Adipocyte (in vitro differentiated cells): ENCODE results near the gene BRAT1.

ENCODE experiments used
- DNase-seq: peaks from one replicate; pipeline ENCODE4 v3.0.0-alpha.2; 2015; ENCODE audit warnings: low read depth
- H3K27me3 ChIP-seq: replicated peaks from 2 replicates; pipeline ENCODE4 v1.7.0; 2013; ENCODE audit warnings: mild to moderate bottlenecking, low read length, moderate library complexity; ENCODE audit not compliant: control insufficient read depth, insufficient read depth
- H3K36me3 ChIP-seq: 2 replicates; pipeline ENCODE4 v1.7.0; 2013; ENCODE audit warnings: low read length, mild to moderate bottlenecking, moderate library complexity; ENCODE audit not compliant: control insufficient read depth, insufficient read depth, severe bottlenecking
- H3K4me1 ChIP-seq: 2 replicates; pipeline ENCODE4 v1.7.0; 2013; ENCODE audit warnings: mild to moderate bottlenecking, low read length, moderate library complexity; ENCODE audit not compliant: control insufficient read depth, insufficient read depth
- H3K4me3 ChIP-seq: 2 replicates; pipeline ENCODE4 v1.7.0; 2013; ENCODE audit warnings: mild to moderate bottlenecking, low read length, moderate library complexity
- H3K9ac ChIP-seq: 2 replicates; pipeline ENCODE4 v1.7.0; 2013; ENCODE audit warnings: mild to moderate bottlenecking, low read length, moderate library complexity
- H3K9me3 ChIP-seq: 2 replicates; pipeline ENCODE4 v1.7.0; 2013; ENCODE audit warnings: mild to moderate bottlenecking, low read length, moderate library complexity; ENCODE audit not compliant: control insufficient read depth

BRAT1 gene

DNA sequence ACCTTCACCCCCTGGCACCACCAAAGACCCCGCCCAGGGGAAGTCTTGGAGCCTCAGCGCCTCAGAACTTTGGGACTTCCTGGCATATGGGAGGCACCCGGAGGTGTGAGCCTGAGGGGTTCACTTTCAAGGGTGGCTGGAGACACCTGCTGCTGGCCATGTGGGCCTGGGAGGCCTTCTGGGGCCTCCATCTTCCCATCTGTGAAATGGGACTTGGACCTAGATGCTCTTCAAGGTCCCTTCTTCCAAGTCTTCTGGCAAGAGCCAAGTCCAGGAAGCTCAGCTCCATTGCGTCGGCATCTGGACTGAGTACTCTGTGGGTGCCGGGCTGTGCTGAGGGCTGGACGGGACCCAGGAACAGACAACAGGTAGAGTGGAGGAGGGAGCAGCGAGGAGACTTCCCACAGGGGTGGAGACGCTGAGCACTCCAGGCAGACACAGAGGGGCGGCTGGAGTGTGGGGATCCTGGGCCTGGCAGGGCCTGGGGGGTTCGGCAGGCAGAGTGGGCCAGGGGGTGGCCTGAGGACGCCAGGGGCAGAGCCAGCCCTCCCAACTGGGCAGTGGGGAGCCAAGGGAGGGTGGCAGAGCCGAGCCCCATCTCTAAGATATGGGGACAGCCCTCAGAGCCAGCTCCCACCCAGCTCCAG, 45.1 kb downstream of the BRAT1 start:
- H3K4me3 ChIP-seq, result no peak overlapping the region

DNA sequence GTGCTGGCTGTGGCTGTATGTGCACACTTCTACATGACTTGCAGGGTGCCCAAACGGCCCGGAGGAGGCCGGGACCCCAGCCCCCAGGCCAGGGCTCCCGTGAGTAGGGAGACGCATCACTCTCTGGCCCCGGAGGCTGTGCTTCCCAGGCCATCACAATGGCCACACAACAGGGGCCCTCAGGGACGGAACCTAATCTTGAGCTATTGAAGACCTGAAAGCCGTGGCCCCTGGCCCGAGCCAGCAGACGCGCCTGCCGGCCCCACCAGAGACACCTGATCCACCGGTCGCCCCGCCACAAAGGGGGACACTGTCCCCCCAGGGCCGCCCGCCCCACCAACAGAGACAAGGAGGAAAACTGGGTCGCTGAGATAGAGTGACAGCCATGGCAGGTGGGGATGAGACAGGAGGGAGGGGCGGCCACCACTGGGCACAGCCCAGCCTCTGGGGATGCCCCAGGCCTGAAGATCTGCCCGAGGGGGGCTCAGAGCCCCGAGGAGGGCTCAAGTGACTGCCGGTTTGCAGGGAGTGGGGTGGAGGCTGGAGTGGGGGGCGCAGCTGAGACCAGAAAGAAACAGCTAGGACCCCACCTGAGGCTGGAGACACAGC, 45.9 kb downstream of the BRAT1 start:
- H3K36me3 ChIP-seq, result no peaks in the 10 kb centered on the region
- H3K4me3 ChIP-seq, result no peak overlapping the region
- no peak overlapping the region for H3K9ac ChIP-seq
- peaks cover 3% of the 10 kb centered on the region for H3K27me3 ChIP-seq
- no peak for DNase-seq
- no peaks in the 10 kb centered on the region for H3K9me3 ChIP-seq
- peaks cover 14% of the 10 kb centered on the region for H3K4me1 ChIP-seq

More for the DNA sequence above, 45.1 kb downstream of the BRAT1 start:
- Histone ChIP-seq H3K36me3 (no peaks in the 10 kb centered on the region), H3K27me3 (peaks cover 4% of the 10 kb centered on the region), H3K4me1 (peaks cover 14% of the 10 kb centered on the region), H3K9ac (no peak overlapping the region), H3K9me3 (no peaks in the 10 kb centered on the region)
- no peak for DNase-seq

DNA sequence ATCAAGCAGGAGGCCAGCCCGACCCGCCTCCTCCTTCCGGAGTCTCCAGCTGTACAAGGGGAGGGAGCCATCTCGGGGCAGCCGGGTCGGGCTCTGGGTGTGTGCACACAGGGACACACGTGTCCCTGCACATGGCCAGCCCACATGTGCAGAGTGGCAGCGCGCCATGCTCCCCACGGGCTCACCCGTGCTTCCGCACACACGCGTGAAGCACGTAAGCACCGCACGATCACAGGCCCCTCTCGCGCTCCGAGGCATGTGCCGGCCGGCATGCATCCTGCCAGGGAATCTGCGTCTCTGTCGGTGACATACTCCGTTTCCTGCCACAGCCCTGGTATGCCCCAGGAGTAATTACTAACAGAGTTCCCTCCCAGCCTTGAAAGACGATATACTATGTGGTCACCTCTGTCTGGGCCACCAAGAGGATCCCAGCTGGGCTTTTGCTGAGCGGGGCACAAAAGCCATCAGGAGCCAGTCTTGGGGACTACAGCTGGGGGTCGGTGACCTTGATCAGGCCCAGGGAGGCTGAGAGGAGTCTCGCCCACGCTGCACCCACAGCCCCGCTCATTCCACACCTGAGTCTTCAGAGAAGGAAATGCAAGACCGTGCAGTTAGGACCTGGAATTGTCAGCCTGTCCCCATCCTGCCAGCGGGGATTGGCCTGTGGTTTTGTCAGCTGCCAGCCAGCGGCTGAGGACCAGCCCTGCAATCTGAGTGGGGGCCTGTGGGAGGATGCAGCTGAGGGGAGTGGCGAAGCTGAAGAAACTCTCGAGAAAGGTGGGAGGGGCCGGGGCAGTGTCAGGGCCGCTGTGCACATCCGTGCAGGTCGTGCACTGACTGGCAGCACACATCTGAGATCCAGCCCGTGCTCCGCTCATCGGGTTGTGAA, 46.8 kb downstream of the BRAT1 start:
- H3K9me3 ChIP-seq, result no peaks in the 10 kb centered on the region
- H3K9ac ChIP-seq, result no peak overlapping the region
- no peaks in the 10 kb centered on the region for H3K36me3 ChIP-seq
- peak overlapping the region; percentile 19 for H3K4me3 ChIP-seq
- peak; percentile 65 for DNase-seq
- H3K4me1 ChIP-seq, result peaks cover 17% of the 10 kb centered on the region
- H3K27me3 ChIP-seq, result no peaks in the 10 kb centered on the region

DNA sequence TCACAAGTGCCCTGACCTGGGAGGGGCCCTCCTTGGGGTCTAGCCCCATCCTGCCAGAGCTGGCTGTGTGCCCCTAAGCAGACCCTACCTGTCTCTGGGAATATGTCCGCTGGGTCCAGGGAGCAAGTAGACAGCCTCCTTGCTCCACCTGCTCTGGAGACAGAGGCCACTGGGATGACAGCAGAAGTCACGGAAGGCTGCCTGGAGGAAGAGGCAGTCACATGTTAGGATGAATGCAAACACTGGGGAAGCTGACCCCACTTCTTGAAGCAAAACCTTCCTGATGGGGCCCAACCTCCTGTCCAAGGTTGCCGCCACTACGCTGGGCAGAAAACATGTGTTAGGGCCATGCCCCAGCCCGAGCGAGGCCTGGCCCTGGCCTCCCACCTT, 47.4 kb downstream of the BRAT1 start:
- no peaks in the 10 kb centered on the region for H3K27me3 ChIP-seq
- H3K4me3 ChIP-seq, result no peak overlapping the region
- H3K36me3 ChIP-seq, result no peaks in the 10 kb centered on the region
- no peak overlapping the region for H3K9ac ChIP-seq
- peaks cover 21% of the 10 kb centered on the region for H3K4me1 ChIP-seq
- no peak for DNase-seq
- H3K9me3 ChIP-seq, result no peaks in the 10 kb centered on the region

DNA sequence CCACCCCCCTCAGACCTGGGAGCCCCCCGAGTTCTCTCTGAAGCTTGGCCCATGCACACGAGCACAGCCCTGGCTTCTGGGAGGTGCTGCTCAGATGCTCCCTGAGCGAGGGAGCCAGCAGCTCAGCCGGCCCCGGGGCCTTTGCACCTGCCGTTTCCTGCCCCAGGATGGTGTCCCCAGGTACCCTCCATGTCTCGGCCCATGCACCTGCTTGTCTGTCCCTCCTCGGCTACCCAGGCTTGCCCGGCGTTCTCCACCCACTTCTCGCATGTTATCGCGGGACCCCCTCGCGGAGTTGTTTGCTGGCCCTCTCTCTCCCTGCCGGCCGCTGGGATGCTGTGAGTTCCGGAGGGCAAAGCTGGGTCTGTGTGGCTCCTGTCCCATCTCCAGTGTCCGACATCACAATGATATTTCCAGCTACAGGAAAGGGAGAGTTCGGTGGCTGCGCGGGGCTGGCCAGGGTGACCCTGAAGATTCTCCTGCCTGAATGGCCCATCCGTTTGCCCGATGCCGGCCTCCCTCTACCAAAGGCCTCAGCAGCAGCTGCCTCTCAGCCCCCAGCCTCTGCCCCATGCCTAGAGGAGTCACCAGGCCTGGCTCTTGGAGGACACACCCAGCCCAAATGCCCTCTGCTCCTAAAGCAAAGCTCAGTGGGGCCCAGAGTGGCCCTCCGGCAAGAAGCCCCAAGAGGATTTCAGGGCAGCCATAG, 48.0 kb downstream of the BRAT1 start:
- Histone ChIP-seq H3K4me3 (no peak overlapping the region), H3K9ac (no peak overlapping the region), H3K9me3 (no peaks in the 10 kb centered on the region), H3K27me3 (no peaks in the 10 kb centered on the region), H3K36me3 (no peaks in the 10 kb centered on the region), H3K4me1 (peaks cover 21% of the 10 kb centered on the region)
- no peak for DNase-seq

DNA sequence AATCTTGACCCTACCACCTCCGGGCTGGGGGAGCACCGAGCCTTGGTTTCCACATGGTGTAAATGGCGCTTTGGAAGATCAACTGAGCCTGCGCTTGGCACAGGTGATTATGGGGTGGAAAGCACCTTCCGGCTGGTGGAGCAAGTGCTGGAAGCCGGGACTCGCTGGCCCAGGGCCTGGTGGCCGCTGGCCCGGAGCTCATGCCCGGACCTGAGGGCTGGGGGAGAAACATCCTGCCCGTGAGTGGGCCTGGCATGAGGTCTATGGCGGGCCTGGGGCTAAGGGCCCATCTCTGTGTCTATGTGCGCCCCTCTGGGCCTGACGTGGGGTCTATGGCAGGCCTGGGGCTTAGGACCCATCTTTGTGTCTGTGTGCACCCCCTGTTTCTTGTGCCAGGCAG, 49.9 kb downstream of the BRAT1 start:
- Histone ChIP-seq H3K27me3 (no peaks in the 10 kb centered on the region), H3K4me3 (no peak overlapping the region), H3K9ac (no peak overlapping the region), H3K9me3 (no peaks in the 10 kb centered on the region), H3K4me1 (peaks cover 21% of the 10 kb centered on the region), H3K36me3 (no peaks in the 10 kb centered on the region)
- DNase-seq, result no peak

GRCh38 chr7:2504889-2505375, 50.4 kb downstream of the BRAT1 start:
- DNase-seq, result no peak
- no peaks in the 10 kb centered on the region for H3K9me3 ChIP-seq
- no peak overlapping the region for H3K9ac ChIP-seq
- no peak overlapping the region for H3K4me3 ChIP-seq
- H3K27me3 ChIP-seq, result no peaks in the 10 kb centered on the region
- H3K4me1 ChIP-seq, result peaks cover 21% of the 10 kb centered on the region
- H3K36me3 ChIP-seq, result no peaks in the 10 kb centered on the region

DNA sequence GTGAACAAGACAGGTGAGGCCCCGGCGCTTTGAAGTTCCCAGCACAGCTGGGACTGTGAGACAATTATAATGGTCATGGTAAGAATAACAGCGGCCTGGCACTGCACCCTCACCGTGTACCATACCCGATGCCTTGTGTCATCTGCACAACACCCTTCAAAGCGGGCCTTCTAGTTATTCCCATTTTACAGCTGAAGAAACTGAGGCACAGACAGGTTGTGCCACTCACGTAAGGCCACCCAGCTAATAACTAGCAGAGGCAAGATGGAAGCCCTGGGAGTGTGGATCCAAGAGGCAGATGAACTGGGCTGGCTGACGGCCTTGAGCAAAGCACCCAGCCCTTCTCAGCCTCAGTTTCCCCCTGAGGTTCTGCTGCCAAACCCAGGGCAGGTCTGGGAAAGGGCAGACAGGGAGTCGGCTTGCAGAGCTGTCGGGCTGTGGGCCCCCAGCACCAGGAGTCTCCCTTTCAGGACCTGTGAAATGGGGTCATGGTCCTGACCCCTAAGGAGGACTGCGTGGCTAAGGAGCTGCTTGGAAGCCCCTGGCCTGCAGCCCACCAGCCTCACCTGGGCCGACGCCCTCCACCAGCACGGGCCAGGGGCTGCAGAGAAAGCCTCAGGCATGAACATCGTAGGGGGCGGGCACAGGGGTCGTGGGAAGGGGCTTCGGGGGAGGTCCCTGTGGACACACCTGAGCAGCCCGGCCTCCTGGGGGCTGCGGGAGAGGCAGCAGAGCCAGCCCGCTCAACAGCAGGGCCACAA, 51.0 kb downstream of the BRAT1 start:
- H3K4me3 ChIP-seq, result no peak overlapping the region
- no peaks in the 10 kb centered on the region for H3K27me3 ChIP-seq
- no peak for DNase-seq
- no peak overlapping the region for H3K9ac ChIP-seq
- no peaks in the 10 kb centered on the region for H3K36me3 ChIP-seq
- H3K9me3 ChIP-seq, result no peaks in the 10 kb centered on the region
- peaks cover 21% of the 10 kb centered on the region for H3K4me1 ChIP-seq

- Histone ChIP-seq H3K27me3 (no peaks in the 10 kb centered on the region), H3K36me3 (no peaks in the 10 kb centered on the region), H3K9me3 (no peaks in the 10 kb centered on the region), H3K4me1 (peaks cover 15% of the 10 kb centered on the region), H3K4me3 (no peak overlapping the region), H3K9ac (no peak overlapping the region)
- DNase-seq, result no peak
Observed at GRCh38 chr7:2503056-2503941, 52.0 kb downstream of the BRAT1 start.

DNA sequence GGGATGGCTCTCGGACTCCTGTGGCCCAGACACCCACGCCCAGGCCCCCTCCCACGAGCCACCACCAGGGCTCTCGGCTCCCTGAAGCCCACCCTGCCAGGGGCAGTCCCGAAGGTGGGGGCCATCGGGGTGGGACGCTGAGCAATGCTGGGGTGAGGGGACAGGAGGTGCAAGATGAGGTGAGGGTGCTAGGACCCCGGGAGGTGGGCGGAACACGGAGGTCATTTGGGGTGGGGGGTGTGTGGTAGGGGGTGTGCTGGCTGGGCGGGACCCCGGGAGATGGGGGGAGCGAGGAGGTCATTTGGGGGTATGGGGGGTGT, 52.7 kb downstream of the BRAT1 start:
- Histone ChIP-seq H3K36me3 (no peaks in the 10 kb centered on the region), H3K9ac (no peak overlapping the region), H3K4me1 (peaks cover 8% of the 10 kb centered on the region), H3K4me3 (no peak overlapping the region), H3K9me3 (no peaks in the 10 kb centered on the region), H3K27me3 (peaks cover under 1% of the 10 kb centered on the region)
- DNase-seq, result no peak
